Activated CD8-positive, alpha-beta memory T cell treated with anti-CD3 and anti-CD28 coated beads, Interleukin-2, amount 50 U/mL, for 24 hours (primary cell): Measurements from ENCODE around the gene SCO1.
"Not testable (repeated sequence)": the region's sequence is repeated elsewhere in the genome, so short reads cannot be mapped to it uniquely, and the experiment has no call there.

ENCODE experiments used
- DNase-seq: peaks from one replicate; pipeline ENCODE4 v3.0.0-alpha.2; 2020; ENCODE audit errors: extremely low read depth

The SCO1 gene

DNA sequence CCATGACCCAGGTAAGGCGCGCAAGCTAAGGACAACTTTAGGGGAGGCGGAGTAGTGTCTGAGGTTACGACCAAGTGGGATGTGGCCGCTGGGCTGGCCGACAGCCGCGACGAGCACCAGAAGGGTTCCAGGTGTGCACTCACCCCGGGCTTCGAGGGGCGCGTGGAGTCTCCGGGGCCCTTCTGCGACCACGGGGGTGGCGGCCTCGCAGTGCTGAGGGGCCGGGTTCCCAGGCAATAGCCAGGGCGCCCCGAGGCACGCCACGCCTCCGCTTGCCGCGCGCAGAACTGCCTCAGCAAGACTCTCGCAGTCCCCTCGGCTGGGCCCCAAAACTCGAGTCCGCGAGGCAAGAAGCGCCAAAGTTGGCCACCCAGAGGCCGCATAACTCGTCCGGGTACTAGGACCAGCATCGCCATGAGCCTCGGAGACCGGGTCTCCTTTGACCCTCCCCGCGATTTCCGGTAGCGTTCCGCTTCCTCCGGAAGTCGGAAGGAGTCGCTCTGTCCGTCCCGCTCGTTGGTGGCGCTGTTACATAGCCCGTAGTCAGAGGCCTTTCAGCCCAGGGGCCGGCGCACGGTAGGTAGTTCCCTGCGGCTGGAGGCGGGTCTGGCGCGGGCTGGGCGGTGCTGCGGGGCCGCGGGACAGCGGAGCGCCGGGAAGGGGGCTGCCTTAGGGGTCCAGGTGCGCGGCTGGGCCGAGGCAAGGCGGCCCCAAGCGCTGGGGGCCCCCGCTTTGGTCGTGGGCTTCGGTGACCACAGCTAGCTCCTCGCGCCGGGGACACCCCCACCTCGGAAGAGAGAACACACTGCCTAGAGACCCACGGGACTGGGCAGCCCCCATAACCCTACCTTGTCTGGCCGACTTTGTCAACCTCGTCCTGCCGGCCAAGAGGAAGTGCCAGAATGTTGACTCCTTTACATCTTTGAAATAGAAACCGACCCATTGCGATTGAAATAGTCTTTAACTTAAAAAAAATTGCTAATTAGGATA is at the start of gene SCO1, which contains the start of gene ADPRM:
TSS of gene SCO1 (minus strand) at position 442 of the 990 bp plus-strand sequence. CDS start at position 416, 26 bp downstream.
TSS of gene ADPRM (plus strand) at position 503 of the 990 bp plus-strand sequence. CDS start 7,333 bp downstream, outside the sequence.
- peak; percentile 83 for DNase-seq

DNA sequence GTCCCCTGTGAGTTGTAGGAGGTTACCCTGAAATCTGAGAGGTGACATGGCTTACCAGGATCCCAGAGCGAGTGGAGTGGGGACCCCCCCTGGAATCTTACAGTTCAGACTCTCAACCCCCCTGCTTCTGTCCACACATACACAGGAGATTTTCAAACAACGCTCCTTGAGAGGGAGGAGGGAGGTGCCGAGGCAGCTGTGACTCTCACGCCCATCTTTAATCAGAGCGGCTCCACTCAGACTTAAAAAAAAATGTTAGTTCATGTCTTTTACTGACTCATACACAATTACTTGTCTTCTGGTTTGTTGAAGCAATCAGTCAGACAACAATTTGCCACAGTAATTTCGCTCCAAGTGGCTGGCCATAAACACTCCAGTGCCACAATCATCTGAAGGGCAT is 47.9 kb upstream of the SCO1 start:
- no peak for DNase-seq

DNA sequence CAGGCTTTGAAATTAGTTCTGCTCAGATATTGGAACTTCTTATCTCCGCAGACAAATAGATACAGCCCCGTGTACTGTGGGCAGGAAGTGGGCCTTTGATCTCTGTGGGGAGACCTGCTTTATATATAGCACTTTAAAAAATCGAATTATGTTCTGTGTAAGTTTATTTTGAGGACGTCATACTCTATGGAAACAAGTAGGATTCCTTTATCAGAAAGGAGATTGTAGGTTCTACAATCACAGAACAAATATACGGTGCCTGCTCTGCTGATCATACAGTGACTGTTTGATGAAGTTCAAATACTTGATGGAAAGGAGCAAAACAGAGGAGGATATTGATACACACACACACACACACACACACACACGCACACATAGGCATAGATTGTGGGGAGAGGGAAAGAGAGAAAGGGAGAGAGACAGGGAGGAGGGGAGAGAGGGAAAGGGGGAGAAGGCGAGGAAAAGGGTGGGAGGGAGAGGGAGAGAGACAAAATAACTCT is 47.2 kb upstream of the SCO1 start:
- DNase-seq = no peak

DNA sequence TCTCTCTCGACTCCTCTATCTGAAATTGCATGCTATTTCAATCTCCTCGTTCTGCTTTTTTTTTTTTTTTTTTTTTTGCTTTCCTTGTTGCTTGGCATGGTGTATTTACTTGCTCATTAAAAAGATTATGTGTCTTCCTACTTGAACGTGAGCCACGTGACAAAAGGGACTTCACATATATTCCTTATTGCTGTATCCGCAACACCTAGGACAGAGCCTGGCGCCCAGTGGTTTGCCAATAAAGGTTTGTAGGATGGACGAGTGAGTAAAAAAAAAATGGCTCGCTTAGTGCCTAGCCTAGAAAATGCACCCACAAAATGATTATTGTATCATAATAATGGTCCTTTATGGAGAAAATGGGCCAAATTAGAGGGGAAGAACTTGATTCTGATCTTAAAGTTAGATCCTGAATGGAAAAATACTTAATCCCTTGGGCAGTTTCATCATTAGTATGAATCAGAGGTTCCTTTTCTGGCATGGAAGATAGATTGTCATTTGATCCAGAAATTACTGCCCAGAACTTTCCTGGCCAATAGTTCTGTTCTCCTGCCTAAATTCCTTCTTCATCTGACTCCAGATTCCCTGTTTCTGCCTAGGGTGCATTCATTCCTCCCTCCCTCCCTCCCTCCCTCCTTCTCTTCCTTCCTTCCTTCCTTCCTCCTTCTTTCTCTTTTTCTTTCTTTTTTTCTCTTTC is 46.1 kb upstream of the SCO1 start:
- DNase-seq = no peak

DNA sequence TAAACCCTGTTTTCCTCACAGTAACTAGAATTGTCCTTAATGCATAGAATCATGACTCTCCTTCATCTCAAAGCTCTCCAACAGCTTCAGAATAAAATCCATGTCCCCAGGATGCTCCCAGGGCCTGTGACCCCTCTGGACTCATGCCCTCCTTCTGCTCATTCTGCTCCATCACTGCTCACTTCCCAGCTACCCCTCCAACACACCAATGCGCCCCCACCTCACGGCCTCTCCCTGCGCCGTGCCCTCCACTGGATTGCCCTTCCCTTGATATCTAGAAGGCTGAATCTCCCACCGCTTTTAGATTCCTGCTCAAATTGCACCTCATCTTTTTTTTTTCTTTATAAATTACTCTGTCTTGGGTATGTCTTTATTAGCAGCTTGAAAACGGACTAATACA is 45.1 kb upstream of the SCO1 start:
- DNase-seq = no peak

DNA sequence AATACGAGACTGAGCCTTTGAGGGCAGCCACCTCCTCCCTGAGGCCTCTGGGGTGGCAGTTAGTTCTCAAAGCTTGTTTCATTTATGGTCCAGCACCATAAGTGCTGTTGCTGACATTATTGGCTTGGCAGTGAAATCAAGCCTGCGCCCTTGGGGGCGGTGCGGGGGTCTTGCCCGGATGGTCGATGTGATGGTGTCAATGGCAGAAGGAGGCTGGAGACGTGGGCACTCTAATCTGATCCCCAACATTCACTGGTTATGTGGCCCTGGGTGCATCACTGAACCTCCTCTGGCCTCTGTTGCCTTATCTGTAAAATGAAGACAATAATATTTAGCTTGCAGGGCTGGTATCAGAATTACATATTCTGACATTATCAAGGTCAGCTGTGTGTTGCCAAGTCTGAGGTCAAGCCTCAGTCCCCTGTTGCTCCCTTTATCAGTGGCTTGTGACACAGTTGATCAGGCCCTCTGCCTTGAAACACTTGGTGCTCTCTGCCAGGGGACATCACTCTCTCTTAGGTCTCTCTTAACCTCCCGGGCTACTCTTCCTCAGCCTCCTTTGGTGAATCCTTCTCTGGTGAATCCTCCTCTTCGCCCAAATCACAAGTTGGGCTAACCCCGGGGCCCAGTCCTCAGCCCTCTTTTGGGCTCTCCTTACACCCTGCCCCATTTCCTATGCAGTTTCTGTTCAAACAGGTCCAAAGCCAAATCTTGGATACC is 44.2 kb upstream of the SCO1 start:
- DNase-seq = no peak

DNA sequence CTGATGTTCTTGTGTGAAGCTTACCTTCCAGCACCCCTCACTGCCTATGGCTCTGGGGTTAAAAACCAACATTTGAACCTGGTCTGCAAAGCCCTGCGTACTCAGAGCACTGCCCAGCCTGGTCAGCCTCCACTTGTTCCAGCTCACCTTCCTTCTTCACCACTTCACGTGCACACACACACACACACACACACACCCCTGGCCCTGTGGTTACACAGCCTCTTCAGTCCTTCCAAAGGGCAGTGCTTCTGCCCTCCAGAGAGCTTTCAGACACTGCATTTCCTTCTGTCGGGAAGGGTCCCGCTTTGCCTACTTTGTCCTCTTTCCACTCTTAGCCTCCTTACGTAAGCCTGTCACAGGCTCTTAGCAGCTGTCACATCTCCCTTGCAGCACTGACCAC is 42.1 kb upstream of the SCO1 start:
- no peak for DNase-seq

DNA sequence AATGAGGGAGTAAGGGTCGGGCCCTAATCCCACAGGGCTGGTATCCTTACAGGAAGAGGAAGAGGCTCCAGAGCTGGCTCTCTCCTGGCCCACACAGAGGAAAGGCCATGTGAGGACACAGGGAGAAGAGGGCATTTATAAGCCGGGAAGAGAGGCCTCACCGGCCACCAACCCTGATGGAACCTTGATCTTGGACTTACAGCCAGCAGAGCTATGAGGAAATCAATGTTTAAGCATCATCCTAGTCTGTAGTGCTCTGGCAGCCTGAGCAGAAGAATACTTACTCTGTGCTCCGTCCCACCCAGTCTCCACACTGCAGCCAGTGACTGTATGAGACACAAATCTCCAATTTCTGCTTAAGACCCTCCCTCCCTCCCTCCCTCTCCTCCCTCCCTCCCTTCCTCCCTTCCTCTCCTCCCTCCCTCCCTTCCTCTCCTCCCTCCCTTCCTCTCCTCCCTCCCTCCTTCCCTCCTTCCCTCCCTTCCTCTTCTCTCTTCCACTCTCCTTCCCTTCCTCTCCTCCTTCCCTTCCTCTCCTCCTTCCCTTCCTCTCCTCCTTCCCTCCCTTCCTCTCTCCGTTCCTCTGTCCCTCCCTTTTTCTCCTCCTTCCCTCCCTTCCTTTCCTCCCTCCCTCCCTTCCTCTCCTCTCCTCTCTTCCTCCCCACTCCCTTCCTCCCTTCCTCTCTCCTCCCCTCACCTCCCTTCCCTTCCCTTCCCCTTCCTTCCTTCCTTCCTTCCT is 41.4 kb upstream of the SCO1 start:
- no peak for DNase-seq

DNA sequence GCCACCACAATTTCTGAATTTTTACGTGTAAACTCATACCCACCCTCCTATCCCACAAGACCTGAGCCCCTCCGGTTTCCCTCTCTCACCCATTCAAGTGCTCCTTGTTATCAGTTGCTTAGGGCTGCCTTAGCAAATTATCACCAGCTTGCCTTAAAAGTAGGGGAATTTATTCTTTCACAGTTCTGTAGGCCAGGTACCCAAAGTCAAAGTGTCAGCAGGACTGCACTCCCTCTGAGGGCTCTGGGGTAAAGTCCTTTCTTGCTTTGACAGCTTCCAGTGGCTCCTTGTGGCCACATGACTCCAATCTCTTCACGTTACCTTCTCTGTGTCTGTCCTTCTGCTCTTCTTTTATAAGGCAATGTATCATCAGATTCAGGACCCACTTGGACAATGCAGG is 40.4 kb upstream of the SCO1 start:
- DNase-seq = no peak

DNA sequence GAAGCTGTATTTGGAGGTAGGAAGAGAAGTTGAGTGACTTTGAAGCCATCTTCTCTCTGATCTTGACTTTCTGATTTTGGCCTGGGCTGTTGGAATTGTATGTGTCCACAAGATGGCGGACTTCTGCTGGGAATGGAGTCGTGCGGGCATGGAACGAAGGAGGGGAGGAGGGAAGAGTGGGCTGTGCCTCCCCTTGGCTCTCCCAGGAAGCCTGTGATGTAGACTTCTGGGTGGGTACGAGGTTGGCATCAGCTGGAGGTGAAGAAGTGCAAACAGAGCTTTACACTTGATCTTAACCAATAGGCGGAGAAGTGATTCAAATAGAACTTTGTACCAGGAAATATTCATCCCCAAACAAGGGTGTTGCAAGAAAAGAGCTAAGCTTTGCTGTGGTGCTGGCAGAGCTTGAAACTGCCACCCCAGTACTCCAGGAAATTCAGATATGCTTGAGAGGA is 39.9 kb upstream of the SCO1 start:
- DNase-seq = no peak

DNA sequence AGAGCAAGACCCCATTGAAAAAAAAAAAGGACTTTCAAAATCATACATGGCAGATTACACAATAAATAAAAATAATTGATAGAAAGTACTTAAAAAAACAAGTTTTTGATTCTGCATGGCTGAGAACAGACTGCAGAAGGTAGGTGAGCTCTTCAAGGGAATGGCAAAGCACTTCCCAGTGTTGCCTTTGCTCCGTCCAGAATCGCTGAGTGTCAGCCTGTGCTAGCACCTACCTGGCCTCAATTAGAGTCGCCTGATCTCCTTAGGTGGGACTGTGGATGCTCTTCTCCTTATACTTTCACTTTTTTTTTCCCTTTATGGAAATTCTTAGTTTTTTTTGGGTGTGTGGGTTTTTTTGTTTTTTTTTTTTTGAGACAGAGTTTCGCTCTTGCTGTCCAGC is 38.5 kb upstream of the SCO1 start:
- no peak for DNase-seq

DNA sequence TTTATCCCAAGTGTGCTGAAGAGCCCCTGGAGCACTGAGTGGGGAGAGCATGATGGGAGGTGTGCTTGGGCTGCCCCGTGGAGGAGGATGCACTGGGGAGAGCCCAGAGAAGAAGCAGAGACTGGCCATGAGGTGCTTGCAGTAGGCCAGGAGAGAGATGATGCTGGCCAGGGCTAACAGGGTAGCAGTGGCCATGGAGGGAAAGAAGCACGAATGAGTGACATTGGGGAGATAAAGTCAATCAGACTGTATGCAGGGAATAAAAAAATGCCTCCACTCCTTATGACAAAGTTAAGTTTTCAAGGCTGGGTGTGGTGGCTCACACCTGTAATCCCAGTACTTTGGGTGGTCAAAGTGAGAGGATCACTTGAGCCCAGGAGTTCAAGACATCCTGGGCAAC is 37.9 kb upstream of the SCO1 start:
- DNase-seq = no peak

DNA sequence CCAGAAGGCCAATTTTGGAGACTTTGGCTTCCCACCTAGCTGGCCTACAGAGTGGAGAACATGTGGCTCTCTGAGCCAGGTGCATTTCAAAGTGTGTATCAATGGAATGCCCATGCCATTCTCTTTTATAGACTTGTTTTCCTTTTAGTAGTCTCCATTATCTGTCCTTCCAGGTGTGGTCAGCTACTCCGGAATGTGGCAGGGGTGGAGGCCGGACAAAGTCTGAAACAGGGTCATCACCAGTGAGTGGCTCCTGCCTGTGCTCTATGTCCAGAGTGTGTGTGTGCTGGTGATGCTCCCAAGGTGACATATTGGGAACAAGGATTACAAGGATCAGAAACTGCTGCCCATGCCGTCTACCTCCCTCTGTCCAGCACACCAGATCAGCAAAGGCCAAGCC is 36.3 kb upstream of the SCO1 start:
- DNase-seq = no peak

DNA sequence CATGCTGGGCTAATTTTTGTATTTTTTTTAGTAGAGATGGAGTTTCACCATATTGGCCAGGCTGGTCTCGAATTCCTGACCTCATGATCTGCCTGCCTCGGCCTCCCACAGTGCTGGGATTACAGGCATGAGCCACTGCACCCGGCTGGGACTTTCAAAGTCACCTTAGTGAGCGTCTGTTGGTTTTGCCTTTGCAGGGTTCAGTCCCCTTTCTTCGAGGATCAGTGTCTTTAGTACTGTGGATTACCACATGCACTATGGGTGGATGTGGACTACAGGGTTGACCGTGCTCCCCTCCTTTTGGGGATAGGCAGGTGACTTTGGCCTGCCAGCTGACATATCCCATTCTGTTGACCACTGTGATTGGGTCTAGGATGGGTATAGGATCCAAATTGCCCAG is 34.8 kb upstream of the SCO1 start:
- DNase-seq = not testable (repeated sequence)

DNA sequence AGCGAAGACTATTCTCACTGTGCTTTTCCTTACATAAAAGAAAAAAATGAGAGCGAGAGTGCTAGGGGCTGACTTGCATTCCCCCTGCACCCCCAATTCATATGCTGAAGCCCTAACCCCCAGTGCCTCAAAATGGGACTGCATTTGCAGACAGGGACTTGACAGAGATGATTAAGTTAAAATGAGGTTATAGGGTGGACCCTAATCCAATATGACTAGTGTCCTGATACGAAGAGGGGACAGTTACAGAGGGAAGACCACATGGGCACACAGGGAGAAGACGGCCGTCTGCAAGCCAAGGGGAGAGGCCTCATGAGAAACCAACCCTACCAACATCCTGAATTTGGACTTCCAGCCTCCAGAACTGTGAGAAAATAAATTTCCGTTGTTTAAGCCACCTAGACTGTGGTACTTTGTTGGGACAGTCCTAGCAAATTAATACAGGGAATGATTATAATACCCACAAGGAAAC is 34.1 kb upstream of the SCO1 start:
- DNase-seq = no peak

DNA sequence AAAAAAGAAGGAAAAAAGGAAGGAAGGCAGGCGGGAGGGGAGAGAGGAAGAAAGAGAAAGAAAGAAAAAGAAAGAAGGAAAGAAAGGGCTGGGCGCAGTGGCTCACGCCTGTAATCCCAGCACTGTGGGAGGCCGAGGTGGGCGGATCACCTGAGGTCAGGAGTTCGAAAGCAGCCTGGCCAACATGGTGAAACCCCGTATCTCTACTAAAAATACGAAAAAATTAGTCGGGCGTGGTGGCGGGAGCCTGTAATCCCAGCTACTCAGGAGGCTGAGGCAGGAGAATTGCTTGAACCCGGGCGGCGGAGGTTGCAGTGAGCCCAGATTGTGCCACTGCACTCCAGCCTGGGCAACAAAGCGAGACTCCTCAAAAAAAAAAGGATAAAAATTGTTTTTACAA is 32.9 kb upstream of the SCO1 start:
- DNase-seq = not testable (repeated sequence)

DNA sequence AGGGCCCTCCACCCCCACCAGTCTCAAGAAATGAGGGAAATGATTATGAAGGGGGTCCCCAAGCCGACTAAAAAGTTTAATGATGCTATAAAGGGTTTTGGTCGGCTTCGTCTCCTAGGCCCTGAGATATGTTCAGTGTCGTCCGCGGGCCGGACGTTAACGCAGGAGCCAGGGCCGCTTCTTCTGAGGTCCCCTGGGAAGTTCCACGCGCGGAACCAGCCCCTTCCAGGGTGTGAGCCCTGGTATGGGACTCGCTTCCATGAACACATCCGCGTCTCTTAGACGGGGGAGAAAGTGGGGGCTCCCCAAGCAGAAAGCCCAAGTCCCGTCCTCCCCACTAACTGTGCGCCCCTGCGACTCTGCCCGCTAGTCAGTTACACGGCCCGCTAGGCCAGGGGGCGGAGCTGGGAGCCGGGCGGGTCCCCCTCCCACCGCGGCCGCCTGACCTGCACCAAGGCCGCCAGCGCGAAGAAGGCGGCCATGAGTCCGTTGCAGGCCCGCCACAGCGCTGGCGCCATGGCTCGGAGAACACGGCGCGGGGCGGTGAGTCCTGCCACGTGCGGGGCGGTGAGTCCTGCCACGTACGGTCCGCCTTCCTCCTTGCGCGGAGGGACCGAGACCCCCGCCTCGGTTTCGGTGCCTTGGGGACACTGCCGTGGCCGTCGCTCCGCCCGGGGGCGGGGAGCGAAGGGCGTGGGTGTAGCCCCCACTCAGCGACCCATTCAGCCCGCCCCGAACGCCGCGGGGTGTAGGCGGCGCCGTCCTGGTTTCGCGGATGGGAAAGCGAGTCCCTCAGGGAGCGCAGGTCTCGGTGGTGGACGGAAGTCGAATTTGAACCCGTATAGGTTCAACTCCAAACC is 32.2 kb upstream of the SCO1 start, which contains the start of gene TMEM220:
TSS of gene TMEM220 (minus strand) at position 690 of the 860 bp plus-strand sequence. CDS start at position 518, 172 bp downstream.
- no peak for DNase-seq

DNA sequence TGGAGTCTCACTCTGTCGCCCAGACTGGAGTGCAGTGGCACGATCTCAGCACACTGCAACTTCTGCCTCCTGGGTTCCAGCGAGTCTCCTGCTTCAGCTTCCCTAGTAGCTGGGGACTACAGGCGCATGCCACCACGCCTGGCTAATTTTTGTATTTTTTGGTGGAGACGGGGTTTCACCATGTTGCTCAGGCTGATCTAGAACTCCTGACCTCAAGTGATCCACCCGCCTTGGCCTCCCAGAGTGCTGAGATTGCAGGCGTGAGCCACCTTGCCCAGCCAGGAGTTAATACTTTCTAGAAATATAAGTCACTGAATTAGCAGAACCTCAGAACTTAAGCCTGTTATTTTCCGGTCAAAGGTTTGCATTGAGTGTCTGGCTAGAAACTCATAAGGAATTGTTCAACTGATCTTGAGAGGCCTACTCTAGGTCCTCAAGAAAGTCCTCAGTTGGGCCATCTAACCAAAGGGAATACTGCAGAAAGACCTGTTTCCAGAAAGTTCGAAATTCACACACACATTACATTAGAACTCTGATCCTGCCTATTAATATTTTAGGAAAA is 31.1 kb upstream of the SCO1 start:
- DNase-seq = no peak

DNA sequence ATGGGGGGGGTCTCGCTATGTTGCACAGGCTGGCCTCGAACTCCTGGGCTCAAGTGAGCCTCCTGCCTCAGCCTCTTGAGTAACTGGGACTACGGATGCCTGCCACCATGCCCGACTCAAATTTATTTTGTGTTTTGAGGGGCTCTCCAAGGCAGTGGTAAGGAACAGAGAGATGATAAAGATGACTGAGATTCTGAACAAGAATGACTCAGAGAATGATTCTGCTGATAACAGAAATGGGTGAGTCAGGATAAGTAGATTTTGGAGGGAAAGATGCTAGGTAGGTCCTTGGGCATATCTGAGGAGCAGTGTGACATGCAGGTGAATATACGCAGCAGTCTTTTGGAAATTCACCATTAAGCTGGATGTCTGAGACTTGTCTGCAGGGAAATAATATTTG is 29.9 kb upstream of the SCO1 start:
- DNase-seq = no peak

DNA sequence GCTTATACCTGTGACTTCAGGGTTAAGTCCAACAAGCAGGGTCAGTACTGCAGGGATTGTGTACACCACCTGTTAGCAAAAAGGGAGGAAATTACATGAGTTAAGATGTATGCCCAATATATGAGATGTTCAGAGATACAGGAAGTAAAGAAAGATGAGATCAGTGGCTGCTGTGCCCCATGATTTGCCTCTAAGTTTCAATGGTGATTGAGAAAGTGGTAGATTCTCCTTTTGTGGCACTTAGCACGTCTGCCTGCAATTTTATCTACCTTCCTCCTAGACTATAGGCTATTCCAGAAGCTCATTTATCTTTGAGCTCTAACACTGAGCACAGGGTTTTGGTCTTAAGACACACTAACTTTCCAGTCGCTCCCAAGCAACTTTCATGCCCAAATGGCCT is 28.9 kb upstream of the SCO1 start:
- DNase-seq = no peak
